HEK293T (cell line): ENCODE measurements around the gene CUL2.
A peak's percentile ranks its signal among the peaks of the same experiment; 100 is the strongest.
"Not testable (repeated sequence)": the region's sequence is repeated elsewhere in the genome, so short reads cannot be mapped to it uniquely, and the experiment has no call there.

ENCODE experiments used
- CTCF ChIA-PET: fragments of 350-600 bp; formaldehyde crosslinking; extraction: SDS; loops from one replicate; lab custom pipeline; 2021; ENCODE audit warnings: antibody characterized with exemption, inconsistent platforms; lab: Yijun Ruan, JAX
- POLR2A ChIA-PET: fragments of 350-600 bp; formaldehyde crosslinking; extraction: SDS; loops from one replicate; lab custom pipeline; 2020; ENCODE audit warnings: antibody characterized with exemption, inconsistent platforms; lab: Yijun Ruan, JAX
- DNase-seq: peaks from one replicate; pipeline ENCODE4 v3.0.0; 2012; ENCODE audit warnings: mixed read lengths; ENCODE audit errors: extremely low spot score
- ARNT ChIP-seq: fragments of 450-650 bp; IDR thresholded peaks from 2 replicates; pipeline ENCODE4 v1.6.1; 2017; ENCODE audit warnings: mild to moderate bottlenecking
- BHLHE40 ChIP-seq: fragments of 450-650 bp; IDR thresholded peaks from 2 replicates; pipeline ENCODE4 v1.6.1; 2016; ENCODE audit warnings: mild to moderate bottlenecking, moderate library complexity, borderline replicate concordance
- CTBP1 ChIP-seq: fragments of 450-650 bp; IDR thresholded peaks from 2 replicates; pipeline ENCODE4 v1.6.1; 2016; ENCODE audit warnings: borderline replicate concordance
- ELF4 ChIP-seq: fragments of 450-650 bp; IDR thresholded peaks from 2 replicates; pipeline ENCODE4 v1.6.1; 2017; ENCODE audit warnings: antibody characterized with exemption
- FOXA1 ChIP-seq: fragments of 450-650 bp; IDR thresholded peaks from 2 replicates; pipeline ENCODE4 v1.6.1; 2016; ENCODE audit warnings: mild to moderate bottlenecking
- FOXK2 ChIP-seq: fragments of 450-650 bp; IDR thresholded peaks from 2 replicates; pipeline ENCODE4 v1.6.1; 2016; ENCODE audit warnings: mild to moderate bottlenecking
- FOXM1 ChIP-seq: fragments of 450-650 bp; IDR thresholded peaks from 2 replicates; pipeline ENCODE4 v1.6.1; 2017; ENCODE audit warnings: mild to moderate bottlenecking, borderline replicate concordance
- HDGF ChIP-seq: fragments of 450-650 bp; IDR thresholded peaks from 2 replicates; pipeline ENCODE4 v1.6.1; 2017; ENCODE audit warnings: antibody characterized with exemption, borderline replicate concordance
- L3MBTL2 ChIP-seq: fragments of 450-650 bp; conservative IDR thresholded peaks from 2 replicates; pipeline ENCODE4 v1.6.1; 2016; ENCODE audit warnings: mild to moderate bottlenecking
- LEF1 ChIP-seq: fragments of 450-650 bp; IDR thresholded peaks from 2 replicates; pipeline ENCODE4 v1.6.1; 2017; ENCODE audit warnings: mild to moderate bottlenecking, borderline replicate concordance
- NFRKB ChIP-seq: fragments of 450-650 bp; IDR thresholded peaks from 2 replicates; pipeline ENCODE4 v1.6.1; 2016; ENCODE audit warnings: mild to moderate bottlenecking, moderate library complexity
- PKNOX1 ChIP-seq: fragments of 450-650 bp; IDR thresholded peaks from 2 replicates; pipeline ENCODE4 v1.6.1; 2016
- SP1 ChIP-seq: fragments of 450-650 bp; IDR thresholded peaks from 2 replicates; pipeline ENCODE4 v1.6.1; 2017
- SUZ12 ChIP-seq: fragments of 450-650 bp; IDR thresholded peaks from 2 replicates; pipeline ENCODE4 v1.6.1; 2016; ENCODE audit warnings: mild to moderate bottlenecking
- TARDBP ChIP-seq: fragments of 450-650 bp; IDR thresholded peaks from 2 replicates; pipeline ENCODE4 v1.6.1; 2016
- ZNF384 ChIP-seq: fragments of 450-650 bp; IDR thresholded peaks from 2 replicates; pipeline ENCODE4 v1.6.1; 2016

CUL2 gene

GRCh38 chr10:35089611-35090161, 455 bp downstream of the CUL2 start:
- no peak for TF ChIP-seq CTBP1
- no peak for TF ChIP-seq BHLHE40
- TF ChIP-seq SUZ12 = no peak
- TF ChIP-seq NFRKB = no peak
- no peak for TF ChIP-seq SP1
- TF ChIP-seq ELF4 = no peak
- no peak for TF ChIP-seq HDGF
- peak; percentile 50; the same call in 1 of the 2 replicates for TF ChIP-seq PKNOX1
- no peak for TF ChIP-seq FOXM1
- no peak for TF ChIP-seq ZNF384
- TF ChIP-seq L3MBTL2 = peak; percentile 31; the same call in 1 of the 2 replicates
- no peak for TF ChIP-seq ARNT
- no peak for TF ChIP-seq FOXA1
- POLR2A ChIA-PET = interaction anchor here (1.0 to 1.6 kb wide), 3 partner anchors 12 to 36 kb away, joined by 3 to 10 read pairs (median 4); partner anchors contain the start of gene CREM
- CTCF ChIA-PET = no interaction called here
- peak; percentile 21 for DNase-seq

- TF ChIP-seq SUZ12 = no peak
- ChIA-PET POLR2A (no interaction called here), CTCF (no interaction called here)
- no peak for DNase-seq
Measured at GRCh38 chr10:35083242-35083641, 6.9 kb downstream of the CUL2 start.

GRCh38 chr10:35080261-35080660, 9.9 kb downstream of the CUL2 start:
- CTCF ChIA-PET = interaction anchor here (0.6 kb wide), 1 partner anchor 348 kb away, joined by 3 read pairs; no protein-coding TSS in a partner anchor
- POLR2A ChIA-PET = interaction anchor here (1.3 kb wide), 2 partner anchors 10 to 46 kb away, joined by 3 read pairs; partner anchors contain the start of genes CREM and CUL2
- not testable (repeated sequence) for DNase-seq

- ChIA-PET CTCF (no interaction called here), POLR2A (interaction anchor here (1.3 kb wide), 2 partner anchors 11 to 47 kb away, joined by 3 read pairs; partner anchors contain the start of genes CREM and CUL2)
- TF ChIP-seq TARDBP (no peak), ZNF384 (no peak), L3MBTL2 (no peak), ELF4 (no peak), FOXK2 (no peak), BHLHE40 (no peak), SP1 (no peak), FOXA1 (no peak), NFRKB (no peak), SUZ12 (no peak), CTBP1 (no peak), LEF1 (no peak), FOXM1 (no peak), ARNT (no peak), PKNOX1 (no peak), HDGF (no peak)
- no peak for DNase-seq
Measured at GRCh38 chr10:35079763-35080162, 10.4 kb downstream of the CUL2 start.

GRCh38 chr10:35079265-35079664, 10.9 kb downstream of the CUL2 start:
- TF ChIP-seq FOXM1 (no peak), TARDBP (no peak), SUZ12 (no peak), L3MBTL2 (no peak), NFRKB (no peak), BHLHE40 (no peak), ELF4 (no peak), PKNOX1 (no peak), CTBP1 (no peak), LEF1 (no peak), FOXK2 (no peak), ARNT (no peak), FOXA1 (no peak), ZNF384 (no peak), SP1 (no peak), HDGF (no peak)
- ChIA-PET CTCF (no interaction called here), POLR2A (interaction anchor here (1.3 kb wide), 1 partner anchor 47 kb away, joined by 3 read pairs; the partner anchor contains the start of gene CREM)
- no peak for DNase-seq

GRCh38 chr10:35075228-35075627, 14.9 kb downstream of the CUL2 start:
- DNase-seq = no peak
- ChIA-PET POLR2A (no interaction called here), CTCF (no interaction called here)
- TF ChIP-seq LEF1 (no peak), TARDBP (no peak), CTBP1 (no peak), FOXA1 (no peak), FOXM1 (no peak), ELF4 (no peak), ZNF384 (no peak), ARNT (no peak), HDGF (no peak), SP1 (no peak), L3MBTL2 (no peak), FOXK2 (no peak), NFRKB (no peak), SUZ12 (no peak), BHLHE40 (no peak), PKNOX1 (no peak)
